ENCODE data around the gene STXBP2.

Gene STXBP2

GRCh38 chr19:7657131-7657751 lies 20.3 kb downstream of the STXBP2 start:
- H3K27ac ChIP-seq, result no peak overlapping the region
- no peak for TF ChIP-seq ZFX (IDR thresholded peaks at IDR 0.05; ENCODE audit: borderline replicate concordance)

GRCh38 chr19:7658219-7658686 lies 21.3 kb downstream of the STXBP2 start:
- TF ChIP-seq ZFX (IDR thresholded peaks at IDR 0.05; ENCODE audit: borderline replicate concordance) (no peak), CTCF (IDR thresholded peaks at IDR 0.05) (no peak)
- H3K27ac ChIP-seq, result no peak overlapping the region

GRCh38 chr19:7661744-7662538 lies 25.0 kb downstream of the STXBP2 start:
- TF ChIP-seq ZFX (IDR thresholded peaks at IDR 0.05; ENCODE audit: borderline replicate concordance) (no peak), CTCF (IDR thresholded peaks at IDR 0.05) (no peak)
- no peak overlapping the region for H3K27ac ChIP-seq

- no peak for TF ChIP-seq ZFX (IDR thresholded peaks at IDR 0.05; ENCODE audit: borderline replicate concordance)
- no peak for TF ChIP-seq CTCF (IDR thresholded peaks at IDR 0.05)
- no peak overlapping the region for H3K27ac ChIP-seq
Observed at GRCh38 chr19:7662657-7663056, 25.7 kb downstream of the STXBP2 start.

GRCh38 chr19:7663706-7664105 lies 26.8 kb downstream of the STXBP2 start:
- no peak overlapping the region for H3K27ac ChIP-seq
- TF ChIP-seq ZFX (IDR thresholded peaks at IDR 0.05; ENCODE audit: borderline replicate concordance) (no peak), CTCF (IDR thresholded peaks at IDR 0.05) (no peak)

GRCh38 chr19:7665076-7665475 lies 28.2 kb downstream of the STXBP2 start:
- no peak overlapping the region for H3K27ac ChIP-seq
- no peak for TF ChIP-seq ZFX (IDR thresholded peaks at IDR 0.05; ENCODE audit: borderline replicate concordance)
- TF ChIP-seq CTCF (IDR thresholded peaks at IDR 0.05), result no peak

- no peak within 1 kb of the TSS for H3K27ac ChIP-seq
- TF ChIP-seq ZFX (IDR thresholded peaks at IDR 0.05; ENCODE audit: borderline replicate concordance) (no peak), CTCF (IDR thresholded peaks at IDR 0.05) (no peak)
Observed at GRCh38 chr19:7668842-7669241, 31.9 kb downstream of the STXBP2 start, which contains the start of gene RETN. Gene RETN, plus strand, starts transcription at chr19:7669049. Its CDS starts 278 bp downstream, at chr19:7669327.

Measured in 22Rv1 (cell line).